GM23338 (cell line): Measurements from ENCODE around the gene BTBD9. TPM values are rescaled to one million over a fixed set of nuclear protein-coding genes. Genes with fewer than 3 reads are reported as not detected.

ENCODE experiments used
- ATAC-seq: fragments of 200-7000 bp; cut with Tn5 transposase; 3 replicates; pipeline ENCODE4 v1.9.1; 2020
- DNase-seq: peaks from one replicate; pipeline ENCODE4 v3.0.0-alpha.2; 2015; ENCODE audit warnings: low spot score
- H2AFZ ChIP-seq: fragments of 200-600 bp; sonication (generic); 2 replicates; pipeline ENCODE4 v1.8.0; 2016; ENCODE audit warnings: antibody characterized with exemption, mild to moderate bottlenecking, moderate library complexity
- H3F3A ChIP-seq: fragments of 200-600 bp; sonication (generic); replicated peaks from 2 replicates; pipeline ENCODE4 v1.8.0; 2017; ENCODE audit warnings: antibody characterized with exemption, mixed run types, low read depth
- H3K27ac ChIP-seq: fragments of 200-600 bp; sonication (generic); 2 replicates; pipeline ENCODE4 v1.6.1; 2016; ENCODE audit warnings: low read depth
- H3K27me3 ChIP-seq: fragments of 200-600 bp; sonication (generic); 2 replicates; pipeline ENCODE4 v1.8.0; 2016; ENCODE audit warnings: mild to moderate bottlenecking, mixed run types, moderate library complexity; ENCODE audit not compliant: insufficient read depth
- H3K36me3 ChIP-seq: fragments of 200-600 bp; sonication (generic); 2 replicates; pipeline ENCODE4 v1.8.0; 2016; ENCODE audit warnings: mild to moderate bottlenecking; ENCODE audit not compliant: insufficient read depth
- H3K4me1 ChIP-seq: fragments of 200-600 bp; sonication (generic); 2 replicates; pipeline ENCODE4 v1.8.0; 2016; ENCODE audit warnings: mild to moderate bottlenecking, moderate library complexity; ENCODE audit not compliant: insufficient read depth
- H3K4me2 ChIP-seq: fragments of 200-600 bp; sonication (generic); 2 replicates; pipeline ENCODE4 v1.7.1; 2017; ENCODE audit warnings: mixed run types
- H3K4me3 ChIP-seq: fragments of 200-600 bp; sonication (generic); 2 replicates; pipeline ENCODE4 v1.6.1; 2016; ENCODE audit warnings: mixed run types
- H3K79me2 ChIP-seq: fragments of 200-600 bp; sonication (generic); replicated peaks from 2 replicates; pipeline ENCODE4 v1.8.0; 2017; ENCODE audit warnings: mild to moderate bottlenecking; ENCODE audit not compliant: insufficient read depth
- H3K9me2 ChIP-seq: fragments of 200-600 bp; sonication (generic); 2 replicates; pipeline ENCODE4 v1.8.0; 2017; ENCODE audit not compliant: insufficient read depth
- H4K20me1 ChIP-seq: fragments of 200-600 bp; sonication (generic); replicated peaks from 2 replicates; pipeline ENCODE4 v1.8.0; 2017; ENCODE audit warnings: mild to moderate bottlenecking; ENCODE audit not compliant: insufficient read depth
- H3K27ac Mint-ChIP-seq: 2 replicates; pipeline ENCODE4 v1.8.0; 2020; ENCODE audit warnings: inconsistent platforms, mild to moderate bottlenecking, moderate library complexity, mixed read lengths
- H3K27me3 Mint-ChIP-seq: 3 replicates; pipeline ENCODE4 v1.8.0; 2022; ENCODE audit warnings: low read depth, mild to moderate bottlenecking, moderate library complexity, mixed read lengths, inconsistent platforms; ENCODE audit not compliant: insufficient read depth, poor library complexity
- H3K36me3 Mint-ChIP-seq: 3 replicates; pipeline ENCODE4 v1.8.0; 2021; ENCODE audit warnings: low read depth, mild to moderate bottlenecking, inconsistent platforms, moderate library complexity, mixed read lengths
- H3K4me1 Mint-ChIP-seq: 3 replicates; pipeline ENCODE4 v1.8.0; 2020; ENCODE audit warnings: mild to moderate bottlenecking, inconsistent platforms, mixed read lengths
- H3K4me3 Mint-ChIP-seq: 3 replicates; pipeline ENCODE4 v1.8.0; 2021; ENCODE audit warnings: moderate library complexity, mild to moderate bottlenecking, inconsistent platforms, mixed read lengths
- H3K9me3 Mint-ChIP-seq: 3 replicates; pipeline ENCODE4 v1.8.0; 2020; ENCODE audit warnings: moderate library complexity, mild to moderate bottlenecking, inconsistent platforms, mixed read lengths
- CREB1 ChIP-seq: fragments of 250-450 bp; sonication (Bioruptor Pico); IDR thresholded peaks from 2 replicates; pipeline ENCODE4 v1.5.0; 2020; ENCODE audit warnings: low read depth, mild to moderate bottlenecking, moderate library complexity
- EZH2 ChIP-seq: fragments of 200-600 bp; sonication (generic); IDR thresholded peaks from one replicate; pipeline ENCODE4 v1.8.0; 2017; ENCODE audit warnings: antibody characterized with exemption, mild to moderate bottlenecking, low read depth; ENCODE audit not compliant: unreplicated experiment
- EZH2phosphoT487 ChIP-seq: fragments of 200-600 bp; sonication (generic); IDR thresholded peaks from one replicate; pipeline ENCODE4 v1.8.1; 2018; ENCODE audit warnings: antibody characterized with exemption; ENCODE audit not compliant: unreplicated experiment
- NANOG ChIP-seq: IDR thresholded peaks from 2 replicates; pipeline ENCODE4 v1.6.1; 2016; ENCODE audit warnings: antibody characterized with exemption, borderline replicate concordance
- POLR2AphosphoS5 ChIP-seq: IDR thresholded peaks from 2 replicates; pipeline ENCODE4 v1.6.1; 2016; ENCODE audit warnings: antibody characterized with exemption, low read depth
- STAT1 ChIP-seq: IDR thresholded peaks from one replicate; pipeline ENCODE4 v1.6.1; 2016; ENCODE audit warnings: antibody characterized with exemption; ENCODE audit not compliant: unreplicated experiment
- ZNF114 ChIP-seq: fragments of 250-450 bp; sonication (Bioruptor Pico); IDR thresholded peaks from 2 replicates; pipeline ENCODE4 v1.5.0; 2020; ENCODE audit warnings: mild to moderate bottlenecking, moderate library complexity
- ZNF331 ChIP-seq: fragments of 250-450 bp; sonication (Bioruptor Pico); IDR thresholded peaks from 2 replicates; pipeline ENCODE4 v1.5.0; 2020; ENCODE audit warnings: low read depth, mild to moderate bottlenecking, moderate library complexity
- polyA plus RNA-seq: library from polyadenylated mRNA; unstranded; fragments of >200 nt; fragmentation: Nextera tagmentation; extraction: Ambion mirVana; gene quantifications from 2 replicates; pipeline ENCODE4 v1.2.1, GENCODE V29; 2016
- total RNA-seq: library from RNA; depleted of rRNA; stranded (reverse); fragments of >200 nt; shearing (Covaris generic); gene quantifications from 2 replicates; pipeline ENCODE4 v1.2.3, GENCODE V29; 2014
- TF ChIP-seq, protein P1 (sequence below), 2 experiments: fragments of 200-600 bp in 1 of 2; sonication (generic) in 1 of 2; conservative IDR thresholded peaks; 2 replicates each; pipeline versions ENCODE4 v1.5.1 to v1.6.1; 2016 to 2017; ENCODE audit warnings: antibody characterized with exemption in 2 of 2, low read depth in 2 of 2, mild to moderate bottlenecking in 2 of 2, moderate library complexity in 1 of 2
- TF ChIP-seq, protein P2 (sequence below): IDR thresholded peaks from 2 replicates; pipeline ENCODE4 v1.6.1; 2016; ENCODE audit warnings: antibody characterized with exemption
- TF ChIP-seq, protein P3 (sequence below): fragments of 250-450 bp; sonication (Bioruptor Pico); IDR thresholded peaks from 2 replicates; pipeline ENCODE4 v1.5.0; 2020; ENCODE audit warnings: mild to moderate bottlenecking, moderate library complexity
- TF ChIP-seq, protein P4 (sequence below): IDR thresholded peaks from one replicate; pipeline ENCODE4 v1.6.1; 2018; ENCODE audit warnings: antibody characterized with exemption; ENCODE audit not compliant: unreplicated experiment

BTBD9 gene
- total and polyA plus RNA-seq, 2 experiments from 2014 or later, result 4.2 to 5.3 TPM

DNA sequence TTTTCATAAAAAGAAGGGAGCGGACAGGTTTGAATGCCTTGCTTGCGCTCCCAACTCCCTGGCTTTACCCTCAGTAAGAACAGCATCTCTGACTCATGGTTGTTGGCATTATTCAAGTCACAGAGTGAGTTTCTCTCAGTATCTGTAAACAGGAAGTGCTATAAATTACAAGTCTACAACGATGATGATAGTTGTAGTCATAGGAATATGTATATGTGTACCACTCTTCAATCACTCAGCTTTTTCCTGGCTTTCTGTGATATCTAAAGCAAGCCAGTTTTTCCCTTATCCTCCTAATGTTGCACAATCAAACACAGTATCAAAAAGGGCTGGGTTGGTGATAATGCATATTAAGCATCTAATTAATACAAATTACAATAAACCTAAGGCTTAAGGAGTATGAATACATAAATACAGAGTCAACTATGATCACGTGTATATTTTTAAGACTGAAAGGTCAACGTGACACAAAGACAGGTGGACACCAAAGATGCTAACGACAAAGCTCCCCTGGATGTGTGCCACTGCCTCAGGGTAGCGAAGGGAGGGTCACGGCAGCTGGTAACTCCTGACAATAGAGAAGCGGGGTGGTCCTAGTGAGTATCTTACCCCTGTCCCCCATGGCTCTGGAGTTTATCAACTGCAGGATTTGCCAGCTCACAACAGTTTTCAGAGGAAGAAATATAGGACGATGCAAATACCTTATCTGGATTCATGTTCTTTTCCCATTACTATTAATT is 202.8 kb downstream of the BTBD9 start (continued):
- TF ChIP-seq, protein P1, sequence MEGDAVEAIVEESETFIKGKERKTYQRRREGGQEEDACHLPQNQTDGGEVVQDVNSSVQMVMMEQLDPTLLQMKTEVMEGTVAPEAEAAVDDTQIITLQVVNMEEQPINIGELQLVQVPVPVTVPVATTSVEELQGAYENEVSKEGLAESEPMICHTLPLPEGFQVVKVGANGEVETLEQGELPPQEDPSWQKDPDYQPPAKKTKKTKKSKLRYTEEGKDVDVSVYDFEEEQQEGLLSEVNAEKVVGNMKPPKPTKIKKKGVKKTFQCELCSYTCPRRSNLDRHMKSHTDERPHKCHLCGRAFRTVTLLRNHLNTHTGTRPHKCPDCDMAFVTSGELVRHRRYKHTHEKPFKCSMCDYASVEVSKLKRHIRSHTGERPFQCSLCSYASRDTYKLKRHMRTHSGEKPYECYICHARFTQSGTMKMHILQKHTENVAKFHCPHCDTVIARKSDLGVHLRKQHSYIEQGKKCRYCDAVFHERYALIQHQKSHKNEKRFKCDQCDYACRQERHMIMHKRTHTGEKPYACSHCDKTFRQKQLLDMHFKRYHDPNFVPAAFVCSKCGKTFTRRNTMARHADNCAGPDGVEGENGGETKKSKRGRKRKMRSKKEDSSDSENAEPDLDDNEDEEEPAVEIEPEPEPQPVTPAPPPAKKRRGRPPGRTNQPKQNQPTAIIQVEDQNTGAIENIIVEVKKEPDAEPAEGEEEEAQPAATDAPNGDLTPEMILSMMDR (conservative IDR thresholded peaks at IDR 0.05; ENCODE audit: low read depth in 2 of 2), result no peak
- TF ChIP-seq ZNF331 (CRISPR knock-in tag), result no peak
- TF ChIP-seq, protein P2, sequence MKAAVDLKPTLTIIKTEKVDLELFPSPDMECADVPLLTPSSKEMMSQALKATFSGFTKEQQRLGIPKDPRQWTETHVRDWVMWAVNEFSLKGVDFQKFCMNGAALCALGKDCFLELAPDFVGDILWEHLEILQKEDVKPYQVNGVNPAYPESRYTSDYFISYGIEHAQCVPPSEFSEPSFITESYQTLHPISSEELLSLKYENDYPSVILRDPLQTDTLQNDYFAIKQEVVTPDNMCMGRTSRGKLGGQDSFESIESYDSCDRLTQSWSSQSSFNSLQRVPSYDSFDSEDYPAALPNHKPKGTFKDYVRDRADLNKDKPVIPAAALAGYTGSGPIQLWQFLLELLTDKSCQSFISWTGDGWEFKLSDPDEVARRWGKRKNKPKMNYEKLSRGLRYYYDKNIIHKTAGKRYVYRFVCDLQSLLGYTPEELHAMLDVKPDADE, result no peak
- no peak for TF ChIP-seq POLR2AphosphoS5

DNA sequence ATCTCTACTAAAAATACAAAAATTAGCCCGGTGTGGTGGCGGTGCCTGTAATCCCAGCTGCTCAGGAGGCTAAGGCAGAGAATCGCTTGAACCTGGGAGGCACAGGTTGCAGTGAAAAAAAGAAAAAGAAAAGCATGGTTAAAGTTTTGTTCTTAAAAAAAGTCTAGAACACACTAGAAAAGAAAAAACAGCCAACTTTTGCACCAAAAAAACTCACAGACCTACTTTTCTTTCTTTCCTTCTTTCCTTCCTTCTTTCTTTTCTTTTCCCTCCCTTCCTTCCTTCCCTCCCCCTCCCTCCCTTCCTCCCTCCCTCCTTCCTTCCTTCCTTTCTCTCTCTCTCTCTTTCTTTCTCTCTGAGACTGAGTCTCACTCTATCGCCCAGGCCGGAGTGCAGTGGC is 204.4 kb downstream of the BTBD9 start:
- H3K9me3 Mint-ChIP-seq, result no peaks in the 10 kb centered on the region
- Histone ChIP-seq H3K79me2 (no peaks in the 10 kb centered on the region), H3F3A (no peaks in the 10 kb centered on the region), H3K27me3 (no peaks in the 10 kb centered on the region), H3K4me1 (peaks cover 6% of the 10 kb centered on the region), H3K9me2 (peaks cover 3% of the 10 kb centered on the region; the same call in 1 of the 2 replicates), H3K36me3 (no peaks in the 10 kb centered on the region), H3K27ac (no peak overlapping the region), H4K20me1 (no peaks in the 10 kb centered on the region), H3K4me3 (no peak overlapping the region), H3K4me2 (no peak overlapping the region), H2AFZ (no peak overlapping the region)
- DNase-seq (no peak), ATAC-seq (no peak)
- no peak overlapping the region for H3K27ac Mint-ChIP-seq
- H3K4me3 Mint-ChIP-seq, result no peak overlapping the region
- H3K4me1 Mint-ChIP-seq, result peaks cover 8% of the 10 kb centered on the region
- H3K27me3 Mint-ChIP-seq, result no peaks in the 10 kb centered on the region
- H3K36me3 Mint-ChIP-seq, result no peaks in the 10 kb centered on the region
- no peak for TF ChIP-seq ZNF331 (CRISPR knock-in tag)
- no peak for TF ChIP-seq NANOG
- TF ChIP-seq STAT1, result no peak
- TF ChIP-seq, protein P3, sequence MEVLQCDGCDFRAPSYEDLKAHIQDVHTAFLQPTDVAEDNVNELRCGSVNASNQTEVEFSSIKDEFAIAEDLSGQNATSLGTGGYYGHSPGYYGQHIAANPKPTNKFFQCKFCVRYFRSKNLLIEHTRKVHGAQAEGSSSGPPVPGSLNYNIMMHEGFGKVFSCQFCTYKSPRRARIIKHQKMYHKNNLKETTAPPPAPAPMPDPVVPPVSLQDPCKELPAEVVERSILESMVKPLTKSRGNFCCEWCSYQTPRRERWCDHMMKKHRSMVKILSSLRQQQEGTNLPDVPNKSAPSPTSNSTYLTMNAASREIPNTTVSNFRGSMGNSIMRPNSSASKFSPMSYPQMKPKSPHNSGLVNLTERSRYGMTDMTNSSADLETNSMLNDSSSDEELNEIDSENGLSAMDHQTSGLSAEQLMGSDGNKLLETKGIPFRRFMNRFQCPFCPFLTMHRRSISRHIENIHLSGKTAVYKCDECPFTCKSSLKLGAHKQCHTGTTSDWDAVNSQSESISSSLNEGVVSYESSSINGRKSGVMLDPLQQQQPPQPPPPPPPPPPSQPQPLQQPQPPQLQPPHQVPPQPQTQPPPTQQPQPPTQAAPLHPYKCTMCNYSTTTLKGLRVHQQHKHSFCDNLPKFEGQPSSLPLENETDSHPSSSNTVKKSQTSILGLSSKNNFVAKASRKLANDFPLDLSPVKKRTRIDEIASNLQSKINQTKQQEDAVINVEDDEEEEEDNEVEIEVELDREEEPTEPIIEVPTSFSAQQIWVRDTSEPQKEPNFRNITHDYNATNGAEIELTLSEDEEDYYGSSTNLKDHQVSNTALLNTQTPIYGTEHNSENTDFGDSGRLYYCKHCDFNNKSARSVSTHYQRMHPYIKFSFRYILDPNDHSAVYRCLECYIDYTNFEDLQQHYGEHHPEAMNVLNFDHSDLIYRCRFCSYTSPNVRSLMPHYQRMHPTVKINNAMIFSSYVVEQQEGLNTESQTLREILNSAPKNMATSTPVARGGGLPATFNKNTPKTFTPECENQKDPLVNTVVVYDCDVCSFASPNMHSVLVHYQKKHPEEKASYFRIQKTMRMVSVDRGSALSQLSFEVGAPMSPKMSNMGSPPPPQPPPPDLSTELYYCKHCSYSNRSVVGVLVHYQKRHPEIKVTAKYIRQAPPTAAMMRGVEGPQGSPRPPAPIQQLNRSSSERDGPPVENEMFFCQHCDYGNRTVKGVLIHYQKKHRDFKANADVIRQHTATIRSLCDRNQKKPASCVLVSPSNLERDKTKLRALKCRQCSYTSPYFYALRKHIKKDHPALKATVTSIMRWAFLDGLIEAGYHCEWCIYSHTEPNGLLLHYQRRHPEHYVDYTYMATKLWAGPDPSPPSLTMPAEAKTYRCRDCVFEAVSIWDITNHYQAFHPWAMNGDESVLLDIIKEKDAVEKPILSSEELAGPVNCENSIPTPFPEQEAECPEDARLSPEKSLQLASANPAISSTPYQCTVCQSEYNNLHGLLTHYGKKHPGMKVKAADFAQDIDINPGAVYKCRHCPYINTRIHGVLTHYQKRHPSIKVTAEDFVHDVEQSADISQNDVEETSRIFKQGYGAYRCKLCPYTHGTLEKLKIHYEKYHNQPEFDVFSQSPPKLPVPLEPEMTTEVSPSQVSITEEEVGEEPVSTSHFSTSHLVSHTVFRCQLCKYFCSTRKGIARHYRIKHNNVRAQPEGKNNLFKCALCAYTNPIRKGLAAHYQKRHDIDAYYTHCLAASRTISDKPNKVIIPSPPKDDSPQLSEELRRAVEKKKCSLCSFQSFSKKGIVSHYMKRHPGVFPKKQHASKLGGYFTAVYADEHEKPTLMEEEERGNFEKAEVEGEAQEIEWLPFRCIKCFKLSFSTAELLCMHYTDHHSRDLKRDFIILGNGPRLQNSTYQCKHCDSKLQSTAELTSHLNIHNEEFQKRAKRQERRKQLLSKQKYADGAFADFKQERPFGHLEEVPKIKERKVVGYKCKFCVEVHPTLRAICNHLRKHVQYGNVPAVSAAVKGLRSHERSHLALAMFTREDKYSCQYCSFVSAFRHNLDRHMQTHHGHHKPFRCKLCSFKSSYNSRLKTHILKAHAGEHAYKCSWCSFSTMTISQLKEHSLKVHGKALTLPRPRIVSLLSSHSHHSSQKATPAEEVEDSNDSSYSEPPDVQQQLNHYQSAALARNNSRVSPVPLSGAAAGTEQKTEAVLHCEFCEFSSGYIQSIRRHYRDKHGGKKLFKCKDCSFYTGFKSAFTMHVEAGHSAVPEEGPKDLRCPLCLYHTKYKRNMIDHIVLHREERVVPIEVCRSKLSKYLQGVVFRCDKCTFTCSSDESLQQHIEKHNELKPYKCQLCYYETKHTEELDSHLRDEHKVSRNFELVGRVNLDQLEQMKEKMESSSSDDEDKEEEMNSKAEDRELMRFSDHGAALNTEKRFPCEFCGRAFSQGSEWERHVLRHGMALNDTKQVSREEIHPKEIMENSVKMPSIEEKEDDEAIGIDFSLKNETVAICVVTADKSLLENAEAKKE (CRISPR knock-in tag), result no peak
- TF ChIP-seq, protein P4, sequence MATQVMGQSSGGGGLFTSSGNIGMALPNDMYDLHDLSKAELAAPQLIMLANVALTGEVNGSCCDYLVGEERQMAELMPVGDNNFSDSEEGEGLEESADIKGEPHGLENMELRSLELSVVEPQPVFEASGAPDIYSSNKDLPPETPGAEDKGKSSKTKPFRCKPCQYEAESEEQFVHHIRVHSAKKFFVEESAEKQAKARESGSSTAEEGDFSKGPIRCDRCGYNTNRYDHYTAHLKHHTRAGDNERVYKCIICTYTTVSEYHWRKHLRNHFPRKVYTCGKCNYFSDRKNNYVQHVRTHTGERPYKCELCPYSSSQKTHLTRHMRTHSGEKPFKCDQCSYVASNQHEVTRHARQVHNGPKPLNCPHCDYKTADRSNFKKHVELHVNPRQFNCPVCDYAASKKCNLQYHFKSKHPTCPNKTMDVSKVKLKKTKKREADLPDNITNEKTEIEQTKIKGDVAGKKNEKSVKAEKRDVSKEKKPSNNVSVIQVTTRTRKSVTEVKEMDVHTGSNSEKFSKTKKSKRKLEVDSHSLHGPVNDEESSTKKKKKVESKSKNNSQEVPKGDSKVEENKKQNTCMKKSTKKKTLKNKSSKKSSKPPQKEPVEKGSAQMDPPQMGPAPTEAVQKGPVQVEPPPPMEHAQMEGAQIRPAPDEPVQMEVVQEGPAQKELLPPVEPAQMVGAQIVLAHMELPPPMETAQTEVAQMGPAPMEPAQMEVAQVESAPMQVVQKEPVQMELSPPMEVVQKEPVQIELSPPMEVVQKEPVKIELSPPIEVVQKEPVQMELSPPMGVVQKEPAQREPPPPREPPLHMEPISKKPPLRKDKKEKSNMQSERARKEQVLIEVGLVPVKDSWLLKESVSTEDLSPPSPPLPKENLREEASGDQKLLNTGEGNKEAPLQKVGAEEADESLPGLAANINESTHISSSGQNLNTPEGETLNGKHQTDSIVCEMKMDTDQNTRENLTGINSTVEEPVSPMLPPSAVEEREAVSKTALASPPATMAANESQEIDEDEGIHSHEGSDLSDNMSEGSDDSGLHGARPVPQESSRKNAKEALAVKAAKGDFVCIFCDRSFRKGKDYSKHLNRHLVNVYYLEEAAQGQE, result no peak
- no peak for TF ChIP-seq POLR2AphosphoS5
- no peak for TF ChIP-seq CREB1 (CRISPR knock-in tag)
- TF ChIP-seq EZH2phosphoT487, result no peak
- no peak for TF ChIP-seq ZNF114 (CRISPR knock-in tag)
- TF ChIP-seq EZH2, result no peak
